ENCODE results near the gene RPS6KA2. TPM values are rescaled to one million over a fixed set of nuclear protein-coding genes. Genes with fewer than 3 reads are reported as not detected.
A peak's percentile ranks its signal among the peaks of the same experiment; 100 is the strongest.

RPS6KA2 gene
- total RNA-seq, 3 donors from 2014 or later (not counting 1 experiment from before 2014, with no cell fraction given), result 2.8 to 4.5 (median 2.9) TPM

GRCh38 chr6:166456395-166457156, 170.5 kb downstream of the RPS6KA2 start:
- 50% methylated on average over 5 of the region's 6 CpGs for WGBS (ENCODE audit: insufficient coverage)
- no peak for TF ChIP-seq CTCF (IDR thresholded peaks at IDR 0.05)
- Histone ChIP-seq H3K9me3 (ENCODE audit: control insufficient read depth, insufficient read depth, low read length) (no peaks in the 10 kb centered on the region), H3K4me1 (ENCODE audit: control insufficient read depth, insufficient read depth, low read length) (no peaks in the 10 kb centered on the region), H3K27ac (ENCODE audit: low read length) (no peak overlapping the region), H3K27me3 (ENCODE audit: control insufficient read depth, insufficient read depth, low read length) (no peaks in the 10 kb centered on the region), H3K4me3 (ENCODE audit: low read length) (no peak overlapping the region), H3K36me3 (ENCODE audit: control insufficient read depth, insufficient read depth, low read length) (no peaks in the 10 kb centered on the region)
- no peak overlapping the region for H3K27ac Mint-ChIP-seq
- H3K27me3 Mint-ChIP-seq (ENCODE audit: low read depth in 2 of 2), result peaks cover 0 to 6% of the 10 kb centered on the region in 2 donors
- no peak overlapping the region for H3K4me3 Mint-ChIP-seq
- H3K36me3 Mint-ChIP-seq, result no peaks in the 10 kb centered on the region
- intact Hi-C loops (cut with micrococcal nuclease), result no loop called here
- DNase-seq (peak in 1 of 2 donors; percentile 47), ATAC-seq (peak in 1 of 3 donors; percentile 26)
- no peaks in the 10 kb centered on the region for H3K9me3 Mint-ChIP-seq
- H3K4me1 Mint-ChIP-seq, result no peaks in the 10 kb centered on the region

GRCh38 chr6:166454692-166455515, 172.1 kb downstream of the RPS6KA2 start:
- H3K4me1 Mint-ChIP-seq, result no peaks in the 10 kb centered on the region
- DNase-seq (no peak), ATAC-seq (no peak)
- no peaks in the 10 kb centered on the region for H3K36me3 Mint-ChIP-seq
- TF ChIP-seq CTCF (IDR thresholded peaks at IDR 0.05), result no peak
- WGBS (ENCODE audit: insufficient coverage), result 96% methylated on average over 21 of the region's 25 CpGs
- Histone ChIP-seq H3K36me3 (ENCODE audit: control insufficient read depth, insufficient read depth, low read length) (no peaks in the 10 kb centered on the region), H3K9me3 (ENCODE audit: control insufficient read depth, insufficient read depth, low read length) (no peaks in the 10 kb centered on the region), H3K4me3 (ENCODE audit: low read length) (no peak overlapping the region), H3K27me3 (ENCODE audit: control insufficient read depth, insufficient read depth, low read length) (no peaks in the 10 kb centered on the region), H3K27ac (ENCODE audit: low read length) (no peak overlapping the region), H3K4me1 (ENCODE audit: control insufficient read depth, insufficient read depth, low read length) (no peaks in the 10 kb centered on the region)
- no peak overlapping the region for H3K27ac Mint-ChIP-seq
- H3K9me3 Mint-ChIP-seq, result no peaks in the 10 kb centered on the region
- intact Hi-C loops (cut with micrococcal nuclease), result no loop called here
- no peak overlapping the region for H3K4me3 Mint-ChIP-seq
- peaks cover 0 to 7% of the 10 kb centered on the region in 2 donors for H3K27me3 Mint-ChIP-seq (ENCODE audit: low read depth in 2 of 2)

GRCh38 chr6:166453651-166454050, 173.4 kb downstream of the RPS6KA2 start:
- ATAC-seq, result no peak
- Histone ChIP-seq H3K4me3 (ENCODE audit: low read length) (no peak overlapping the region), H3K4me1 (ENCODE audit: control insufficient read depth, insufficient read depth, low read length) (no peaks in the 10 kb centered on the region), H3K27me3 (ENCODE audit: control insufficient read depth, insufficient read depth, low read length) (no peaks in the 10 kb centered on the region), H3K36me3 (ENCODE audit: control insufficient read depth, insufficient read depth, low read length) (no peaks in the 10 kb centered on the region), H3K9me3 (ENCODE audit: control insufficient read depth, insufficient read depth, low read length) (no peaks in the 10 kb centered on the region), H3K27ac (ENCODE audit: low read length) (no peak overlapping the region)
- H3K9me3 Mint-ChIP-seq, result no peaks in the 10 kb centered on the region
- peaks cover 0 to 7% of the 10 kb centered on the region in 2 donors for H3K27me3 Mint-ChIP-seq (ENCODE audit: low read depth in 2 of 2)
- no peaks in the 10 kb centered on the region for H3K36me3 Mint-ChIP-seq
- DNase-seq, result no peak
- intact Hi-C loops (cut with micrococcal nuclease), result no loop called here
- 96% methylated on average over 7 of the region's 7 CpGs for WGBS (ENCODE audit: insufficient coverage)
- no peak for TF ChIP-seq CTCF (IDR thresholded peaks at IDR 0.05)
- no peak overlapping the region for H3K27ac Mint-ChIP-seq
- no peaks in the 10 kb centered on the region for H3K4me1 Mint-ChIP-seq
- H3K4me3 Mint-ChIP-seq, result no peak overlapping the region

Data from natural killer cell (primary cell).